SK-N-SH (cell line): ENCODE results near the gene EXD2. TPM values are rescaled to one million over a fixed set of nuclear protein-coding genes. Genes with fewer than 3 reads are reported as not detected.
"Not testable (repeated sequence)": the region's sequence is repeated elsewhere in the genome, so short reads cannot be mapped to it uniquely, and the experiment has no call there.

Source experiments
- CTCF ChIA-PET: fragments of 300-600, 350-600 bp; formaldehyde crosslinking; extraction: SDS; loops from one replicate; lab custom pipeline; 2021; lab: Yijun Ruan, JAX
- POLR2A ChIA-PET: fragments of 350-600 bp; sonication (Branson Sonifier 250); formaldehyde crosslinking; extraction: SDS; loops from one replicate; lab custom pipeline; 2020; ENCODE audit warnings: antibody characterized with exemption, inconsistent platforms; lab: Yijun Ruan, JAX
- DNase-seq: peaks from one replicate; pipeline ENCODE4 v3.0.0; 2012
- H2AFZ ChIP-seq: fragments of 200-600 bp; sonication (generic); 2 replicates; pipeline ENCODE4 v1.8.1; 2016; ENCODE audit warnings: antibody characterized with exemption, mild to moderate bottlenecking, low read depth
- H3F3A ChIP-seq: fragments of 200-600 bp; sonication (generic); replicated peaks from 2 replicates; pipeline ENCODE3; 2016; ENCODE audit warnings: antibody characterized with exemption, mild to moderate bottlenecking; ENCODE audit not compliant: insufficient read depth
- H3K27ac ChIP-seq, 2 experiments: fragments of 200-500 bp in 1 of 2; fragments of 200-600 bp in 1 of 2; sonication (Bioruptor generic) in 1 of 2; sonication (generic), shearing (Covaris generic) in 1 of 2; 2 replicates each; pipeline versions ENCODE4 v1.5.1 to v1.6.1; 2014 to 2016; ENCODE audit warnings: low read depth in 2 of 2, inconsistent platforms in 1 of 2, low read length in 1 of 2, mild to moderate bottlenecking in 1 of 2, mixed read lengths in 1 of 2
- H3K27me3 ChIP-seq: fragments of 200-600 bp; sonication (generic), shearing (Covaris generic); 2 replicates; pipeline ENCODE4 v1.6.1; 2016; ENCODE audit warnings: mixed run types; ENCODE audit not compliant: insufficient read depth
- H3K36me3 ChIP-seq, 2 experiments: fragments of 200-500 bp in 1 of 2; fragments of 200-600 bp in 1 of 2; sonication (Bioruptor generic) in 1 of 2; sonication (generic) in 1 of 2; replicated peaks in 1 of 2; 2 replicates each; pipeline versions ENCODE3 to v1.5.1; 2014 to 2016; ENCODE audit warnings: low read length in 1 of 2, mild to moderate bottlenecking in 1 of 2; ENCODE audit not compliant: insufficient read depth in 2 of 2, control insufficient read depth in 1 of 2
- H3K4me1 ChIP-seq, 2 experiments: fragments of 200-500 bp in 1 of 2; fragments of 200-600 bp in 1 of 2; sonication (Bioruptor generic) in 1 of 2; sonication (generic), shearing (Covaris generic) in 1 of 2; 2 replicates each; pipeline versions ENCODE4 v1.5.1 to v1.6.1; 2014 to 2016; ENCODE audit warnings: low read depth in 1 of 2, low read length in 1 of 2, mixed run types in 1 of 2; ENCODE audit not compliant: insufficient read depth in 2 of 2, control insufficient read depth in 1 of 2
- H3K4me2 ChIP-seq: fragments of 200-600 bp; sonication (generic), shearing (Covaris generic); 2 replicates; pipeline ENCODE4 v1.6.1; 2017; ENCODE audit warnings: mixed run types
- H3K4me3 ChIP-seq, 2 experiments: fragments of 200-500 bp in 1 of 2; fragments of 200-600 bp in 1 of 2; sonication (Bioruptor generic) in 1 of 2; sonication (generic), shearing (Covaris generic) in 1 of 2; 2 replicates each; pipeline versions ENCODE4 v1.5.1 to v1.8.1; 2014 to 2016; ENCODE audit warnings: low read depth in 2 of 2, inconsistent platforms in 1 of 2, low read length in 1 of 2, mild to moderate bottlenecking in 1 of 2, mixed read lengths in 1 of 2, moderate library complexity in 1 of 2
- H3K79me2 ChIP-seq: fragments of 200-600 bp; sonication (generic); 2 replicates; pipeline ENCODE4 v1.8.1; 2017; ENCODE audit warnings: mild to moderate bottlenecking; ENCODE audit not compliant: insufficient read depth
- H3K9ac ChIP-seq: fragments of 200-600 bp; sonication (generic); 2 replicates; pipeline ENCODE4 v1.6.1; 2017; ENCODE audit warnings: mixed run types
- H3K9me2 ChIP-seq: fragments of 200-600 bp; sonication (generic); 2 replicates; pipeline ENCODE4 v1.6.1; 2017; ENCODE audit warnings: mixed run types
- H3K9me3 ChIP-seq: fragments of 200-600 bp; sonication (generic); 2 replicates; pipeline ENCODE4 v1.6.1; 2017; ENCODE audit warnings: mixed run types, mild to moderate bottlenecking, moderate library complexity
- H4K20me1 ChIP-seq: fragments of 200-600 bp; sonication (generic); 2 replicates; pipeline ENCODE4 v1.6.1; 2017; ENCODE audit warnings: mild to moderate bottlenecking, mixed run types; ENCODE audit not compliant: insufficient read depth
- FOSL2 ChIP-seq: IDR thresholded peaks from 2 replicates; pipeline ENCODE4 v1.4.0; 2012; ENCODE audit warnings: low read depth, mild to moderate bottlenecking, moderate library complexity, borderline replicate concordance
- MAX ChIP-seq: IDR thresholded peaks from 2 replicates; pipeline ENCODE4 v1.4.0; 2012; ENCODE audit warnings: low read depth
- MXI1 ChIP-seq: IDR thresholded peaks from 2 replicates; pipeline ENCODE4 v1.6.1; 2012; ENCODE audit warnings: mild to moderate bottlenecking, low read depth, low read length, improper control_type of control experiment
- PBX3 ChIP-seq: IDR thresholded peaks from 2 replicates; pipeline ENCODE4; 2012
- RAD21 ChIP-seq: IDR thresholded peaks from 2 replicates; pipeline ENCODE4 v1.6.1; 2012; ENCODE audit warnings: mild to moderate bottlenecking, low read length
- RFX5 ChIP-seq: IDR thresholded peaks from 2 replicates; pipeline ENCODE4 v1.6.1; 2012; ENCODE audit warnings: mild to moderate bottlenecking, improper control_type of control experiment, low read length
- YY1 ChIP-seq: IDR thresholded peaks from 2 replicates; pipeline ENCODE4 v1.4.0; 2012; ENCODE audit warnings: low read depth, mild to moderate bottlenecking
- ZBTB33 ChIP-seq: IDR thresholded peaks from 2 replicates; pipeline ENCODE4 v1.4.0; 2012; ENCODE audit warnings: low read depth, borderline replicate concordance
- WGBS: methylation state at CpG from one replicate; pipeline ENCODE4 v1.1.6; 2017; ENCODE audit warnings: low lambda C conversion rate; 5-methylcytosine and 5-hydroxymethylcytosine counted together
- polyA plus RNA-seq, 3 experiments: library from polyadenylated mRNA; depleted of rRNA; stranded (reverse); fragments of >200 nt; gene quantifications; 2 replicates each; pipeline ENCODE4 v1.2.3, GENCODE V29; 2012

EXD2 gene
- polyA plus RNA-seq, 1 of the 3 experiments (the other 2 are of a cell fraction) = 15.1 TPM

GRCh38 chr14:69182580-69182979 is 8.7 kb upstream of the EXD2 start:
- CTCF ChIA-PET, H3K79me2 ChIP-seq, H3K4me1 ChIP-seq, H3K9me2 ChIP-seq, H3K36me3 ChIP-seq, POLR2A ChIA-PET, H3K9me3 ChIP-seq, H2AFZ ChIP-seq, H3K4me3 ChIP-seq, H3K9ac ChIP-seq, H3K27me3 ChIP-seq, DNase-seq, H3K27ac ChIP-seq, H3F3A ChIP-seq, H3K4me2 ChIP-seq, H4K20me1 ChIP-seq: not testable (repeated sequence)
- 78% methylated on average over 1 of the region's 1 CpG for WGBS

- H3K4me1 ChIP-seq = no peaks in the 10 kb centered on the region
- CTCF ChIA-PET = interaction anchor here (0.7 to 2.0 kb wide), 2 partner anchors 76 to 359 kb away, joined by 3 to 4 read pairs; no protein-coding TSS in a partner anchor
- DNase-seq = no peak
- no peaks in the 10 kb centered on the region for H3K27me3 ChIP-seq
- no peak overlapping the region for H3K27ac ChIP-seq
- POLR2A ChIA-PET = no interaction called here
- no peak overlapping the region for H2AFZ ChIP-seq
- H3F3A ChIP-seq = no peaks in the 10 kb centered on the region
- H3K9me2 ChIP-seq = no peaks in the 10 kb centered on the region
- H3K36me3 ChIP-seq = no peaks in the 10 kb centered on the region
- WGBS = 64% methylated on average over 4 of the region's 4 CpGs
- no peaks in the 10 kb centered on the region for H3K9me3 ChIP-seq
- H3K9ac ChIP-seq = no peak overlapping the region
- H4K20me1 ChIP-seq = no peaks in the 10 kb centered on the region
- no peak overlapping the region for H3K4me2 ChIP-seq
- TF ChIP-seq ZBTB33 = no peak
- no peak overlapping the region for H3K4me3 ChIP-seq
- no peaks in the 10 kb centered on the region for H3K79me2 ChIP-seq
These were observed 7.6 kb upstream of the EXD2 start for GRCh38 chr14:69183735-69184134.

GRCh38 chr14:69190191-69190590 is 1.1 kb upstream of the EXD2 start:
- POLR2A ChIA-PET = no interaction called here
- no peak for TF ChIP-seq MXI1
- TF ChIP-seq ZBTB33 = no peak
- no peak for TF ChIP-seq PBX3
- TF ChIP-seq FOSL2 = no peak
- no peak for TF ChIP-seq RAD21
- TF ChIP-seq MAX = no peak
- TF ChIP-seq RFX5 = no peak
- TF ChIP-seq YY1 = no peak

More at GRCh38 chr14:69190191-69190590, 1.1 kb upstream of the EXD2 start:
- H2AFZ ChIP-seq = peak overlapping the region; percentile 95; the same call in 1 of the 2 replicates
- peaks cover 33% of the 10 kb centered on the region for H3K79me2 ChIP-seq
- H3K27me3 ChIP-seq = no peaks in the 10 kb centered on the region
- H3K36me3 ChIP-seq = no peaks in the 10 kb centered on the region
- H4K20me1 ChIP-seq = no peaks in the 10 kb centered on the region
- H3K27ac ChIP-seq = no peak overlapping the region
- H3K9me3 ChIP-seq = no peaks in the 10 kb centered on the region
- H3F3A ChIP-seq = no peaks in the 10 kb centered on the region
- no peak overlapping the region for H3K4me2 ChIP-seq
- H3K4me1 ChIP-seq = peaks cover 0 to 9% of the 10 kb centered on the region in 2 experiments; a peak in 3 of 4 replicates
- no peak overlapping the region for H3K4me3 ChIP-seq
- no peak overlapping the region for H3K9ac ChIP-seq
- H3K9me2 ChIP-seq = no peaks in the 10 kb centered on the region
- CTCF ChIA-PET = interaction anchor here (0.6 to 0.8 kb wide), 2 partner anchors 39 to 286 kb away, joined by 3 read pairs; no protein-coding TSS in a partner anchor
- no peak for DNase-seq
- WGBS = 94% methylated on average over 2 of the region's 2 CpGs
